Measurements from ENCODE around the gene TSPAN32.

Gene TSPAN32

DNA sequence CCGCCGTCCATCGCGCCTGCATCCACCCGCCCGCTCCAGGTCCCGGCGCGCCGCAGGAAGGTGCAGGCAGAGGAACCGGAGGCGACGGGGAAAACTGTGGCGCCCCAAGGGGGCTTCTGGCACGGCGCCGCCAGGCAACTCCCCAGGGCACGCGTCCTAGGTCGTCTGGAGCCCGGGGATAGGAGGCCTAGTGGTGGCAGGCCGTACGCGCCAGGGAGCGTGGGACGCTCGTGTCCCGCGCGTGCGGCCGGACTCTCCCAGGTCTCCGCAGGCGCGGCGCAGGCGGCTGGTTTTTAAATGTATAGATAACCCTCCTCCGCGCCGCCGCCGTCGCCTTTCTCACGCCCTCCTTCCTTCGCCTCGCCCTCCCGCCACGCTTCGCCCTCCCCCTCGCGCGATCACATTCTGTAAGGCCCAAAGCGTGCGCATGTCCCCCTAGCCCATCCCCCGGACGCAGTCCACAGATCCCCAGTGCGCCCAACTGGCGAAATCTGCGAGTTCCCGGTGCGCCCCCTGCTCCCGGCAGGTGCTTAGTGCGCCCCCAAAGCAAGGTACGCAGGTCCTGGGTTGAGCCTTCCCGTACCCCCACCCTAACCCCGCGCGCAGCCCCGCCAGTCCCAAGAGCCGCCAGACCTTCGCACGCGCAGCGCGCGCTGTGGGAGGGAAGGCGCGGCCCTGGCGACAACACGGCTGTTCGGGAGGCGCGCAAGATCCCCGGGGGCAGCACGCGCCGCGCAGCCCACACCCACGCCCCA is 31.3 kb upstream of the TSPAN32 start, which contains the start of gene ASCL2:
TSS of gene ASCL2 (minus strand) at position 267 of the 755 bp plus-strand sequence. CDS start at position 11, 256 bp downstream.
- peak within 1 kb of the TSS; percentile 15 for H3K56ac ChIP-seq (ENCODE audit: low read length)
- DNase-seq = no peak
- peaks cover 28% of the 10 kb centered on the region for H3K27me3 ChIP-seq (ENCODE audit: insufficient read depth, low read length, poor library complexity)
- no peak within 1 kb of the TSS for H2BK120ac ChIP-seq (ENCODE audit: low read depth, low read length)
- no peaks in the 10 kb centered on the region for H3K4me1 ChIP-seq (ENCODE audit: control insufficient read depth, low read depth, low read length)
- H4K5ac ChIP-seq (ENCODE audit: low read length) = no peak within 1 kb of the TSS
- no peaks in the 10 kb centered on the region for H3K79me2 ChIP-seq (ENCODE audit: control insufficient read depth, insufficient read depth, low read length)
- no peak within 1 kb of the TSS for H2BK15ac ChIP-seq (replicated peaks; ENCODE audit: low read depth)
- H3K4me3 ChIP-seq (ENCODE audit: low read length) = no peak within 1 kb of the TSS
- H3K4me2 ChIP-seq (ENCODE audit: low read length) = no peak within 1 kb of the TSS
- H2BK5ac ChIP-seq (ENCODE audit: low read length) = no peak within 1 kb of the TSS
- peak within 1 kb of the TSS; percentile 15 for H3K18ac ChIP-seq (ENCODE audit: low read length)
- H3K23ac ChIP-seq (ENCODE audit: low read length) = no peak within 1 kb of the TSS
- H3K4ac ChIP-seq (ENCODE audit: low read depth, low read length) = no peak within 1 kb of the TSS
- no peak within 1 kb of the TSS for H2AK5ac ChIP-seq (ENCODE audit: low read length)
- no peak within 1 kb of the TSS for H4K8ac ChIP-seq (ENCODE audit: low read depth, low read length)
- H3K27ac ChIP-seq (ENCODE audit: low read depth, low read length) = no peak within 1 kb of the TSS
- no peak within 1 kb of the TSS for H3K9ac ChIP-seq (ENCODE audit: low read length)
- no CpG with 5 or more reads among the region's 89 CpGs for WGBS (ENCODE audit: extremely low coverage, insufficient coverage, low lambda C conversion rate)
- no peaks in the 10 kb centered on the region for H3K79me1 ChIP-seq (ENCODE audit: low read length)
- H3K36me3 ChIP-seq (ENCODE audit: control insufficient read depth, insufficient read depth, low read length) = no peaks in the 10 kb centered on the region

DNA sequence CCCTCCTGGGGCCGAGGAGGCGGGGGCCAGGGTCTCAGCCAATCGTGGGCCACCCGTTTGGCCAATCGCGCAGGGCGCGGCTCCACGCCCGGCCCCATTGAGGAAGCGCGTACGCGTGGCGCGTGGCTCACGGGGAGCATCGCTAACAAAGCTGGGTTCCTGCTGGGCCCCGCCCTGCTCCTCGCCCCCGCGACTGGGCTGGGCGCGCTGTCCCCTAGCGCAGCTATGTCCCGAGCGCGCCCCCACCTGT is 30.8 kb upstream of the TSPAN32 start:
- WGBS (ENCODE audit: extremely low coverage, insufficient coverage, low lambda C conversion rate) = no CpG with 5 or more reads among the region's 28 CpGs
- H3K4me3 ChIP-seq (ENCODE audit: low read length) = no peak overlapping the region
- H3K4me1 ChIP-seq (ENCODE audit: control insufficient read depth, low read depth, low read length) = no peaks in the 10 kb centered on the region

DNA sequence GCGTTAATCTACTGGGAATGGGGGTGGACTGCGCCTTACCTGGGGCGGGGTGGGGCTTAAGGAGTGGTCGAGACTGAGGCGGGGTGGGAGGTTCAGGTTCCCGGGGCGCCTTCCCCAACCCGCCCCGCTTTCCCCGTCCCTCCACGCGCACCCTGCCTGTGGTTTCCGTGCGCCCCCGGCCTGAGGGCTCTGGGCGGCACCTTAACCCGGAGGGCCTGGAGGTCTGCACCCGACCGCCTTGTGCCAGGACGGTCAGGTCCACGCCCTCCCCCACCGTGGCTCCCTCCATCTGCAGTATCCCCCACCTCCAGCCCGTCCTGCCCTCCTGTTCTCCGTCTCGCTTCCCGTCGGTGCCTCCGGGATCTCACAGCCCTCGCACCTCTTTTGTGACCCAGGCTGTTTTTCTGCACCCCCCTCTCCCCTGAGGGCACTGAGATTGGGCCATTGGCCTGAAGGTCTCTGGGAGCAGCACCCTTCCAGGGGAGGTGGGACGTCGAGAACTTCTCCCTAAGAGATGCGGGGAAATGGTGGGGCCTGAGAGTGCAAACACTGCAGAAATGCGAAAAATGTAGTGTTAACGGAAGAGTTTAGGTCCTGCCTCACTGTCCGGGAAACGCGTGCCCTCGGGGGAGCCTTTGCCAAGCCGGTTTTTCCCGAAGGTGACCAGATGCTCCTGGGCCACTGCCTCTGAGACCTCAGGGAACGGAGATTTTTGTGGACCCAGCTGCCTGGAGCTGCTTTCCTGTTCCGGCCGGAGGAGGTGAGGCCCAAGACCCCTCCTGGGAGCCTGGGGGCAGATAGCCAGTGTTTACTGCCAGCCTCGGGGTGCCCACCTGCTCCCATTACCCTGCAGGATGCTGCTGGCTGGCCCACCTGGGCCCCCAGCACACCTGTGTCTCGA is 30.2 kb upstream of the TSPAN32 start:
- WGBS (ENCODE audit: extremely low coverage, insufficient coverage, low lambda C conversion rate) = no CpG with 5 or more reads among the region's 45 CpGs
- no peak overlapping the region for H2BK15ac ChIP-seq (replicated peaks; ENCODE audit: low read depth)
- H3K56ac ChIP-seq (ENCODE audit: low read length) = no peak overlapping the region
- H3K4ac ChIP-seq (ENCODE audit: low read depth, low read length) = no peak overlapping the region
- H3K18ac ChIP-seq (ENCODE audit: low read length) = no peak overlapping the region
- no peak overlapping the region for H4K8ac ChIP-seq (ENCODE audit: low read depth, low read length)
- no peak overlapping the region for H3K27ac ChIP-seq (ENCODE audit: low read depth, low read length)
- DNase-seq = no peak
- no peaks in the 10 kb centered on the region for H3K79me1 ChIP-seq (ENCODE audit: low read length)
- H3K79me2 ChIP-seq (ENCODE audit: control insufficient read depth, insufficient read depth, low read length) = no peaks in the 10 kb centered on the region
- no peak overlapping the region for H2BK5ac ChIP-seq (ENCODE audit: low read length)
- no peak overlapping the region for H3K4me3 ChIP-seq (ENCODE audit: low read length)
- no peak overlapping the region for H3K4me2 ChIP-seq (ENCODE audit: low read length)
- H3K4me1 ChIP-seq (ENCODE audit: control insufficient read depth, low read depth, low read length) = no peaks in the 10 kb centered on the region
- no peak overlapping the region for H2BK120ac ChIP-seq (ENCODE audit: low read depth, low read length)
- no peak overlapping the region for H4K5ac ChIP-seq (ENCODE audit: low read length)
- H3K9ac ChIP-seq (ENCODE audit: low read length) = no peak overlapping the region
- H3K23ac ChIP-seq (ENCODE audit: low read length) = no peak overlapping the region
- H3K27me3 ChIP-seq (ENCODE audit: insufficient read depth, low read length, poor library complexity) = peaks cover 28% of the 10 kb centered on the region
- H3K36me3 ChIP-seq (ENCODE audit: control insufficient read depth, insufficient read depth, low read length) = no peaks in the 10 kb centered on the region
- no peak overlapping the region for H2AK5ac ChIP-seq (ENCODE audit: low read length)

More for the DNA sequence above, 30.8 kb upstream of the TSPAN32 start:
- H3K36me3 ChIP-seq (ENCODE audit: control insufficient read depth, insufficient read depth, low read length) = no peaks in the 10 kb centered on the region
- no peak overlapping the region for H3K23ac ChIP-seq (ENCODE audit: low read length)
- H3K79me2 ChIP-seq (ENCODE audit: control insufficient read depth, insufficient read depth, low read length) = no peaks in the 10 kb centered on the region
- no peaks in the 10 kb centered on the region for H3K79me1 ChIP-seq (ENCODE audit: low read length)
- no peak overlapping the region for H2BK15ac ChIP-seq (replicated peaks; ENCODE audit: low read depth)
- H3K56ac ChIP-seq (ENCODE audit: low read length) = no peak overlapping the region
- H3K9ac ChIP-seq (ENCODE audit: low read length) = no peak overlapping the region
- no peak overlapping the region for H2AK5ac ChIP-seq (ENCODE audit: low read length)
- H3K18ac ChIP-seq (ENCODE audit: low read length) = no peak overlapping the region
- H3K27me3 ChIP-seq (ENCODE audit: insufficient read depth, low read length, poor library complexity) = peaks cover 28% of the 10 kb centered on the region
- H3K4ac ChIP-seq (ENCODE audit: low read depth, low read length) = no peak overlapping the region
- no peak overlapping the region for H2BK120ac ChIP-seq (ENCODE audit: low read depth, low read length)
- H4K5ac ChIP-seq (ENCODE audit: low read length) = no peak overlapping the region
- H4K8ac ChIP-seq (ENCODE audit: low read depth, low read length) = no peak overlapping the region
- no peak overlapping the region for H2BK5ac ChIP-seq (ENCODE audit: low read length)
- DNase-seq = no peak
- H3K27ac ChIP-seq (ENCODE audit: low read depth, low read length) = no peak overlapping the region
- H3K4me2 ChIP-seq (ENCODE audit: low read length) = no peak overlapping the region

GRCh38 chr11:2272228-2272945 is 29.4 kb upstream of the TSPAN32 start:
- Histone ChIP-seq H3K27me3 (ENCODE audit: insufficient read depth, low read length, poor library complexity) (peaks cover 28% of the 10 kb centered on the region), H3K9ac (ENCODE audit: low read length) (no peak overlapping the region), H3K18ac (ENCODE audit: low read length) (no peak overlapping the region), H3K4me1 (ENCODE audit: control insufficient read depth, low read depth, low read length) (no peaks in the 10 kb centered on the region), H3K36me3 (ENCODE audit: control insufficient read depth, insufficient read depth, low read length) (no peaks in the 10 kb centered on the region), H2BK15ac (replicated peaks; ENCODE audit: low read depth) (no peak overlapping the region), H3K56ac (ENCODE audit: low read length) (no peak overlapping the region), H3K4me2 (ENCODE audit: low read length) (no peak overlapping the region), H3K79me1 (ENCODE audit: low read length) (no peaks in the 10 kb centered on the region), H3K79me2 (ENCODE audit: control insufficient read depth, insufficient read depth, low read length) (no peaks in the 10 kb centered on the region), H2BK5ac (ENCODE audit: low read length) (no peak overlapping the region), H3K4me3 (ENCODE audit: low read length) (no peak overlapping the region), H4K5ac (ENCODE audit: low read length) (no peak overlapping the region), H3K27ac (ENCODE audit: low read depth, low read length) (no peak overlapping the region), H3K23ac (ENCODE audit: low read length) (no peak overlapping the region), H2AK5ac (ENCODE audit: low read length) (no peak overlapping the region), H4K8ac (ENCODE audit: low read depth, low read length) (no peak overlapping the region), H3K4ac (ENCODE audit: low read depth, low read length) (no peak overlapping the region), H2BK120ac (ENCODE audit: low read depth, low read length) (no peak overlapping the region)
- WGBS (ENCODE audit: extremely low coverage, insufficient coverage, low lambda C conversion rate) = no CpG with 5 or more reads among the region's 21 CpGs
- DNase-seq = no peak

GRCh38 chr11:2272946-2273280 is 28.9 kb upstream of the TSPAN32 start:
- Histone ChIP-seq H3K27ac (ENCODE audit: low read depth, low read length) (no peak overlapping the region), H3K9ac (ENCODE audit: low read length) (no peak overlapping the region), H2BK120ac (ENCODE audit: low read depth, low read length) (no peak overlapping the region), H3K4ac (ENCODE audit: low read depth, low read length) (no peak overlapping the region), H3K36me3 (ENCODE audit: control insufficient read depth, insufficient read depth, low read length) (no peaks in the 10 kb centered on the region), H2BK5ac (ENCODE audit: low read length) (no peak overlapping the region), H3K79me2 (ENCODE audit: control insufficient read depth, insufficient read depth, low read length) (no peaks in the 10 kb centered on the region), H3K27me3 (ENCODE audit: insufficient read depth, low read length, poor library complexity) (peaks cover 28% of the 10 kb centered on the region), H3K56ac (ENCODE audit: low read length) (no peak overlapping the region), H3K4me2 (ENCODE audit: low read length) (no peak overlapping the region), H3K79me1 (ENCODE audit: low read length) (no peaks in the 10 kb centered on the region), H3K4me3 (ENCODE audit: low read length) (no peak overlapping the region), H3K4me1 (ENCODE audit: control insufficient read depth, low read depth, low read length) (no peaks in the 10 kb centered on the region), H2BK15ac (replicated peaks; ENCODE audit: low read depth) (no peak overlapping the region), H3K23ac (ENCODE audit: low read length) (no peak overlapping the region), H4K8ac (ENCODE audit: low read depth, low read length) (no peak overlapping the region), H4K5ac (ENCODE audit: low read length) (no peak overlapping the region), H3K18ac (ENCODE audit: low read length) (no peak overlapping the region), H2AK5ac (ENCODE audit: low read length) (no peak overlapping the region)
- WGBS (ENCODE audit: extremely low coverage, insufficient coverage, low lambda C conversion rate) = no CpG with 5 or more reads among the region's 7 CpGs
- no peak for DNase-seq
